ENCODE measurements around the gene HMBS. TPM values are rescaled to one million over a fixed set of nuclear protein-coding genes. Genes with fewer than 3 reads are reported as not detected.

Gene HMBS
- total and polyA plus RNA-seq, 2 experiments from 2014 or later, result 101 to 107 TPM

- ATAC-seq (peak; percentile 63), DNase-seq (ENCODE audit: low spot score) (no peak)
- Histone ChIP-seq H3K9me2 (ENCODE audit: insufficient read depth) (no peaks in the 10 kb centered on the region), H3K27me3 (ENCODE audit: insufficient read depth) (no peaks in the 10 kb centered on the region), H3K4me1 (ENCODE audit: insufficient read depth) (peaks cover 7% of the 10 kb centered on the region; the same call in 1 of the 2 replicates), H3K27ac (ENCODE audit: low read depth) (no peak overlapping the region; the same call in 1 of the 2 replicates), H3K36me3 (ENCODE audit: insufficient read depth) (peaks cover 15% of the 10 kb centered on the region; the same call in 1 of the 2 replicates), H4K20me1 (replicated peaks; ENCODE audit: insufficient read depth) (peaks cover 17% of the 10 kb centered on the region; the same call in 1 of the 2 replicates), H3F3A (replicated peaks; ENCODE audit: low read depth) (peaks cover 11% of the 10 kb centered on the region; the same call in 1 of the 2 replicates), H3K79me2 (replicated peaks; ENCODE audit: insufficient read depth) (peaks cover 29% of the 10 kb centered on the region), H2AFZ (no peak overlapping the region), H3K4me3 (no peak overlapping the region), H3K4me2 (no peak overlapping the region)
- TF ChIP-seq EZH2phosphoT487 (IDR thresholded peaks at IDR 0.05; ENCODE audit: unreplicated experiment), result no peak
- TF ChIP-seq ZNF462 (CRISPR knock-in tag; IDR thresholded peaks at IDR 0.05), result no peak
- TF ChIP-seq EZH2 (IDR thresholded peaks at IDR 0.05; ENCODE audit: low read depth, unreplicated experiment), result no peak
- TF ChIP-seq NANOG (IDR thresholded peaks at IDR 0.05; ENCODE audit: borderline replicate concordance), result no peak
- no peak for TF ChIP-seq ETS1 (IDR thresholded peaks at IDR 0.05)
- TF ChIP-seq ZNF331 (CRISPR knock-in tag; IDR thresholded peaks at IDR 0.05; ENCODE audit: low read depth), result no peak
- no peak for TF ChIP-seq POLR2AphosphoS5 (IDR thresholded peaks at IDR 0.05; ENCODE audit: low read depth)
- no peak for TF ChIP-seq REST (IDR thresholded peaks at IDR 0.05; ENCODE audit: unreplicated experiment)
- no peak for TF ChIP-seq CTCF (conservative IDR thresholded peaks at IDR 0.05; ENCODE audit: low read depth in 2 of 2)
- no peak for TF ChIP-seq ZNF114 (CRISPR knock-in tag; IDR thresholded peaks at IDR 0.05)
- no peak for TF ChIP-seq JUNB (IDR thresholded peaks at IDR 0.05; ENCODE audit: unreplicated experiment)
- no peak for TF ChIP-seq STAT1 (IDR thresholded peaks at IDR 0.05; ENCODE audit: unreplicated experiment)
- TF ChIP-seq CREB1 (CRISPR knock-in tag; IDR thresholded peaks at IDR 0.05; ENCODE audit: low read depth), result no peak
- H3K27me3 Mint-ChIP-seq (ENCODE audit: insufficient read depth, low read depth, poor library complexity), result peaks cover 2% of the 10 kb centered on the region
- H3K4me1 Mint-ChIP-seq, result peaks cover 12% of the 10 kb centered on the region
- no peaks in the 10 kb centered on the region for H3K9me3 Mint-ChIP-seq
- H3K36me3 Mint-ChIP-seq (ENCODE audit: low read depth), result peaks cover 38% of the 10 kb centered on the region
- H3K27ac Mint-ChIP-seq, result peak overlapping the region; percentile 41
- no peak overlapping the region for H3K4me3 Mint-ChIP-seq
These were observed 42.1 kb downstream of the HMBS start for GRCh38 chr11:119126675-119127268.

Measured in GM23338 (cell line).